Epidermal melanocyte (primary cell): Measurements from ENCODE around the gene ALOXE3.
"Not testable (repeated sequence)": the region's sequence is repeated elsewhere in the genome, so short reads cannot be mapped to it uniquely, and the experiment has no call there.

Experiments used
- DNase-seq: peaks from one replicate; pipeline ENCODE4 v3.0.0; 2011; ENCODE audit warnings: low spot score; ENCODE audit not compliant: insufficient read length

The ALOXE3 gene

DNA sequence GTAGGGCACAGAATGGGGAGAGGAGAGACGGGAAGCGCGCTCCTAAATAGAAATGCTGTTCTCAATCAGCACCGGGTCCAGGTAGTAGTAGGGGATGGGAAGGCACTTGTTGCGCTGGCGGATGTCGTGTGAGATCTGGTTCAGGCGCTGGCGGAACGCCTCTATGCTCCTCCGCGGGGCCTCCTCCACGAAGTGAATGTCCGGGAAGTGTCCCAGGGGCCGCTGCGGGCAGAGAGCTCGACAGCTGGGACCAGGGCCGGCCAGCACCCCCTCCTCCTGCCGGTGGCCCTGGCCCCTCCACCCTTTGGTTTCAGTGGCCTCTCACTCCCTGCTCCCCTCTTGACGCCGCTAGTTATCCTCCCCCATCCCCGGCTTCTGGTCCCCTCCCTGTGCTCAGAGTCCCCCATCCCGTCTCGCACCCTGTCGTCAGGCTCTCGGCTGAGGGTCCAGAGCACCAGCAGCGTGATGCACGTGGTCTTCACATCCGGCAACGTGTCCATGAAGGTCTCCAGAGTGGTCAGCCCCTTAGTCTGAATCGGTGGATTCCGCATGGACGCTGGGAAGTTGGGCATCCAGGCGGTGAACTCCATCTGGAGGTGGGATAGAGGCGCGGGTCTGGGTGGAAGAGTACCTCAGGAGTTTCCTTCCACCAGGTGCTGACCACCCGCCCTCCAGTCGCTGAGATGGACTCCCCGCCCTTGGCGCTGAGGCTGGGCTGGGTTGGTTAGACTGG, 45.4 kb downstream of the ALOXE3 start:
- DNase-seq: no peak

- no peak for DNase-seq
Observed at GRCh38 chr17:8072341-8072728, 46.0 kb downstream of the ALOXE3 start.

DNA sequence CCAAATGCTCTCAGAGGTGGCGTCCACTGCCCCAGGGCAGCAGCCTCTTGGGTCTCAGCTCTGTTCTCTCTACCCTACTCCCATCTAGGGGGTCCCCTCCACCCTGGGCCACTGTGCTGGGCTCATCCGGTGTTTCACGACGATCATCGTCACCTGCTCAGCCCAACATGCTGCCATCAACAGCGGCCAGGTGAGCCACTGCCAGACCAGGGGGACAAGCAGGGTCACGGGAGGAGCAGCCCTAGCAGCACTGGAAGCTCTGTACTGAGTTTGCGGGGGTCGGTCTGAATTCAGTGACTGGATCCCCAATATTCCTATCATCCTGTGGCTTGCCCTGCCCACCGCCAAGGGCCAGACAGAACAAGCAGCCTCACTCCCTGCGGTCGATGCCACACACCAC, 46.8 kb downstream of the ALOXE3 start:
- no peak for DNase-seq

- DNase-seq: no peak
Observed at GRCh38 chr17:8069587-8069860, 48.8 kb downstream of the ALOXE3 start.

DNA sequence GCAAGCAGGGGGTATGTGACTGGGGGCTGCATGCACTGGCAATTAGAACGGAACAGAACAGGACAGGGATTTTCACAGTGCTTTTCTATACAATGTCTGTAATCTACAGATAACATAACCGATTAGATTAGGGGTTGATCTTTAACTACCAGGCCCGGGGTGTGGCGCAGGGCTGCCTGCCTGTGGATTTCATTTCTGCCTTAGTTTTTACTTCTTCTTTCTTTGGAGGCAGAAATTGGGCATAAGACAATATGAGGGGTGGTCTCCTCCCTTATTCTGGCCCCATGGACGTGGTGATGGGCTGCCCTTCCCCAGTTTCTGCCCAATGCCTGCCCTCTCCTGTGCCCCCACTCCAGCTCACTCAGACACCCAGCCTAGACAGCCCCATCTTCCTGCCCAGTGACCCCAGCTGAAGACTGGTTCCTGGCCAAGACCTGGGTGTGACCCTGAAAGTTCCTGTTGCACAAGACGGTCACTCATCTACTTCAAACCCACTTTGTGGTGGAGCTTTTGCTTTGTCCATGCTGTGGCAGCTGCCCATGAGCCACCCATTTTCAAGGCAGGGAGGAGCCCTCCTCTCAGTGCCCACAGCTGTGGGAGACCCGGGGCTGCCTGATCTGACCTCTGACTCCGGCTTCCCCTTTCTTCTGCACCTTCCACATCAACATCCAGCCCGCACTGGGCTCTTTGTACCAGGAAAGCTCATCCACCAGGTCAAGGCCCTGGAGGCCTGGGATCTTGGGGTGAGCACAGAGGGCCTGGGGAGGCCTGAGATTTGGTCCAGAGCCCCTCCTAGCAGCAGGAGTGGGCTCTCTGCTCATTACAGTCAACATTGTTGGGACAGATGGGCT, 49.4 kb downstream of the ALOXE3 start:
- DNase-seq: no peak

GRCh38 chr17:8067806-8068205, 50.5 kb downstream of the ALOXE3 start:
- no peak for DNase-seq

DNA sequence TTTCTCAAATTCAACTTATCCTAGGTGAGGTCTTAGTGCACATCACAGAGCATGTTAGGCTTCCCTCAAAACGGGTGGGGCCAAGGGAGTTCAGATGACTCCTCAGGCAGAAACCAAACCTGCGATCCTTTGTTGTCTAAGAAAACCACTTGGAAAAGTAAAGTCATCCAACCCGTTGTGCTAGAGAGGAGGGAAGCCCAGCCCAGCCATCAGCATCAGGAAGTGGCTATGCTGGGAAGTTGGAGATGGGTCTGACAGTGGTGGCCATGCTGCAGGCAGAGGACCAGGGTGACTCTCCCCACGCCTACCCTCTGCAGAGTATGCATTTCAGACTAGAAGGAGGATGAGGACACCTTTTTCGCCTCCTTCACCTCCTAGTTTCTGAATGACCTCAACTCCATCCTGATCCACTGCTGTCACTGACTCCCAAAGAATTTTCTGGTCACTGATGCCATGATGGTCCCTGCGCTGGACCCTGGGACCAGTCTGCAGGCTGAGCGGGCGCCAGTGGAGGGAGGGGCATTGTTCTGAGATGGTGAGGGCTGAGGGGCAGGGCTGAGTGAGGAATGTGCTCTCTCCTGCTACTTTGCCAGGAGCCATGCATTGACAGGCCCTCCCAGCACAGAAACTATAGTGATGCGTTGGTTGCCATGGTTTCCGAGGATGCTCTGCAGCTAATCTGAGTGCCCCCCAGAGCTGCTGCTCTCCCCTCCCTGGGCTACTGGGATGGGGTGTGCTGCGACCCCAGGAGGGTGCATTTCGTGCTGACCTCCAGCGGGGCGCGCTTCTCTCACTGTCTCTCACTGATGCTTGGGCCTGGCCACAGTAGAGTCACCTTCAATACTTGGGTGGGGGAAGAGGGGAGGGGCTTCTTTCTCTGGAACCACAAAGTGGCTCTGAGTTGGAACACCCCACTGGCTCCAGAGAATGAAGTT, 51.2 kb downstream of the ALOXE3 start:
- DNase-seq: no peak

DNA sequence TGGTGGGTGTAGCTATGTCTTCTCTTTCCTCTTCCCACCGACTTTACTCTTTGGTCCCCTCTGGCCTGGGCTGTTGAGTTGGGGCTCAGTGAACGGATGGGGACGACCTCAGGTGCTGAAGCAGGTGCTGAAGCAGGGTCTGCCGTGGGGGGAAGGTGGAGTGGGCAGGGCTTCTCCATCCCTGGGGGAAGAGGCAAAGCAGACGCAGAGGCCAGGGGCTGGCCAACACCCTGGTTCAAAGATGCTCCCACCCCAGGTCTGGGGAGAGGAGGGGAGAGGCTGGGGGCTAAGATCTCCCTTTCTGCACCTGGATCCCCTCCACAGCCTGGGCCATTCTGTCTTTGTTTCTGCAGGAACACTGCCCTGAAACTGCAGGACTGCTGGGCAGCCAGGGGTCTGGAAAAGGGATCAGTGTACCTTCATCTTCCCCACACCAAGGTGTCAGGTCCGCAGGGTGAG, 53.7 kb downstream of the ALOXE3 start:
- DNase-seq: no peak

DNA sequence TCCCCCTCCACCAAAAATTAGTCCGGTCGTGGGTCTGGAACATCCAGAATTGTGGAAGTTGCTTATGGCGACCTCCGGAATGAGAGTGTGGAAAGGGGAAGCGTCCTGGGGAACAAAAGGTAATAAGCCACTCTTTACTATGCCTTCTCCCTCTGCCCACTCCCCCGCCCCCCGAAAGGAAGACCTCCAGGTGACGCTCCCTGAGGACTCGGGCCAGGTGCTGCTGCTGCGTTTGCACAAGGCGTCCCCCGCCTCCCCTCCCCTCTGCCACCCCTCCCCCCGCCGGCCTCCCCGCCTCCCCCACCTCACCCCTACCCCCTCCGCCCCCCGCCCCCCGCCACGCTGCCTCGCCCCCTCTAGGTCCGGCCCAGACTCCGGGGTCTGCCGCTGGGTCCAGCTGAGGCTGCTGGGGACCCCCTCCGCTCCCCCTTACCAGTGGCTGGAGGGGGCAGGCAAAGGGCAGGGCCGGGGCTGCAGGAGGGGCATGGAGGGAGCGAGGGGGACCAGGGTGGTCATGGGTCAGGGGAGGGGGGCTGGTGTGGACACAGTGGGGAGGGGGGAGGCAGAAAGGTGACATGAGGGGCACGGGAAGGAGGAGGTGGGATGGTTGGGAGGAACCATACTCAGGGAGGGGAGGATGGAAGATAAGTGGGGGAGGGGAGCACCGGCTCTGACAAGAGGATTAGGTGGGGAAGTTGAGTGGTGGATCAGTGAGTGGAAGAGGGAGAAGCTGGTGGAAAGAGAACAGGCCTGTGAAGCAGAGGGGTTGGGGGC, 54.4 kb downstream of the ALOXE3 start:
- no peak for DNase-seq

DNA sequence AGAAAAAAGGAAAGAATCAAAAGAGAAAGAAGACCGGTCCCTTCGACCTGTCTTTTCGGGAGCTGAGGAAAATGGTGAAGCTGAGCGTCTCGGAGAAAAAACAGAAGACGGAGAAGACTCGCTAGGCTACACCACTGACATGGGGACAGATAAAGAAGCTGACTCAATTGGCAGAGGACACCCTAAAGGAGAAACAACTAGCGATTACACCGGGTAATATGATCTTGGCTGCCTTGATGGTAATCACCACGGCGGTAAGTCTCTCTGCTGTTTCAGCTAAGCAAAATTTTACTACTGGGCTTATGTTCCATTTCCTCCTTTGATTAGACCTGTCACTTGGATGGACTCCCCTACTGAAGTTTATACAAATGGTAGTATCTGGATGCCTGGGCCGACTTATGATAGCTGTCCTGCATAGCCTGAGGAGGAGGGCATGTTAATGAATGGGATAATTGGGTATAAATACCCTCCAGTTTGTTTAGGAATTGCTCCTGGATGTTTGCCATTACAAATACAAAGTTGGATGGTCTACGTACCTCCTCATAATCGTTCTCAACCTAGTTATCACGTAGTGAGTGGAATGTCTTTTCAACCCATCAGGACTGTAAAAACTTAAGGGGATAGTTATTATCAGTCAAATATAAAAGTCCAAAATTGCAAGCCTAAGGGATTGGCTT, 55.4 kb downstream of the ALOXE3 start:
- DNase-seq: no peak

DNA sequence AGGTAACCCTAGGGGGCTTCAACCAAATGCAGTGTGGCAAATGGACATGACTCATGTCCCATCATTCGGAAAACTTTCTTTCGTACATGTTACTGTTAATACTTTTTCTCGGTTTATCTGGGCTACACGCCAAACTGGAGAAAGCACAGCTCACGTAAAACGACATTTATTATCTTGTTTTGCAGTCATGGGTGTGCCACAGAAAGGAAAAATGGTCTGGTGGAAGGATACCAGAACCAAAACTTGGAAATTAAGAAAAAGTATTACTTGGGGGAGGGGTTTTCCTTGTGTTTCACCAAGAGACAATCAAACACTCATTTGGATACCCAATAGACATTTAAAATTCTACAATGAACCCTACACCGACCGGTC, 55.9 kb downstream of the ALOXE3 start:
- DNase-seq: no peak

DNA sequence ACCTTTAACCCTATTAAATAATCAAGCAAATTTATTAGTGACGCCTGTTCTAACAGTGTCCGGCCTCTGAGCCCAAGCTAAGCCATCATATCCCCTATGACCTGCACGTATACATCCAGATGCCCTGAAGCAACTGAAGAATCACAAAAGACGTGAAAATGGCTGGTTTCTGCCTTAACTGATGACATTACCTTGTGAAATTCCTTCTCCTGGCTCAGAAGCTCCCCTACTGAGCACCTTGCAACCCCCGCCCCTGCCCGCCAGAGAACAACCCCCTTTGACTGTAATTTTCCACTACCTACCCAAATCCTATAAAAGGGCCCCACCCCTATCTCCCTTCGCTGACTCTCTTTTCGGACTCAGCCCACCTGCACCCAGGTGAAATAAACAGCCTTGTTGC, 56.5 kb downstream of the ALOXE3 start:
- DNase-seq: not testable (repeated sequence)

- peak; percentile 80 for DNase-seq
Observed at GRCh38 chr17:8060274-8060673, 58.0 kb downstream of the ALOXE3 start.

DNA sequence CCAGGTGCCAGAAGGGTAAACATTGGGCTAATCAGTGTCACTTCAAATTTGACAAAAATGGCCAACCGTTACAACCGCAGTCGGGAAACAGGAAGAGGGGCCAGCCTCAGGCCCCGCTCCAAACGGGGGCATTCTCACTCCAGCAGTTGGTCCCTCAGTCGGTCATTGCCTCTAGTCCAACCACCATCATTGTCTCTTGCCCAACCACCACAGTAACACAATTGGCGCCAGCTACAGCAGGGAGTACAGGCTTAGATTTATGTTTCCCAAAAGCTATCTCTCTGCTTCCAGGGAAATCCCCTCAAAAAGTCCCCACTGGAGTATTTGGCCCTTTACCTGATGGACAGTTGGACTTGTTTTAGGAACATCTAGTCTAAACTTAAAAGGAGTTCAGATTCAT, 59.2 kb downstream of the ALOXE3 start:
- DNase-seq: no peak

- peak; percentile 93 for DNase-seq
Observed at GRCh38 chr17:8057691-8058114, 60.6 kb downstream of the ALOXE3 start.

- no peak for DNase-seq
Observed at GRCh38 chr17:8056976-8057625, 61.2 kb downstream of the ALOXE3 start.

- no peak for DNase-seq
Observed at GRCh38 chr17:8056232-8056975, 61.9 kb downstream of the ALOXE3 start.

- DNase-seq: no peak
Observed at GRCh38 chr17:8055851-8056231, 62.5 kb downstream of the ALOXE3 start.

DNA sequence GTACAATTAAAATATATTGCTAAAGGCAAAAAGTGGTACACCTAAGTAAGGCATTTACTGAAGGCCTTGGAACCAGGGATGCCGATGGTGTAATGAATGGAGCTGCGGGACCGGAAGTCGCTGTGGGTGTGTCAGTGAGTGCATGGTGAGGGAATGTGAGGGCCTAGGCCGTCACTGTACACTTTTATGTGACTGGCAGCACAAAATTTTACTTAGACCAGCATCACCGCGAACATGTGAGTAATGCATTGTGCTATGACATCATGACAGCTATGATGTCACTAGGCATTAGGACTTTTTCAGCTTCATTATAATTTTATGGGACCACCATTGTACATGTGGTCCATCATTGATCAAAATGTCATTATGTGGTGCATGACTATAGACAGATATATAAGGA, 64.7 kb downstream of the ALOXE3 start:
- no peak for DNase-seq
